ENCODE measurements around the gene HDAC4. TPM values are rescaled to one million over a fixed set of nuclear protein-coding genes. Genes with fewer than 3 reads are reported as not detected.

Gene HDAC4
- total RNA-seq, 1 experiment from 2014 or later, result 5.5 TPM

GRCh38 chr2:239203443-239204135 lies 197.2 kb downstream of the HDAC4 start:
- no peak for DNase-seq (ENCODE audit: low read depth)

DNA sequence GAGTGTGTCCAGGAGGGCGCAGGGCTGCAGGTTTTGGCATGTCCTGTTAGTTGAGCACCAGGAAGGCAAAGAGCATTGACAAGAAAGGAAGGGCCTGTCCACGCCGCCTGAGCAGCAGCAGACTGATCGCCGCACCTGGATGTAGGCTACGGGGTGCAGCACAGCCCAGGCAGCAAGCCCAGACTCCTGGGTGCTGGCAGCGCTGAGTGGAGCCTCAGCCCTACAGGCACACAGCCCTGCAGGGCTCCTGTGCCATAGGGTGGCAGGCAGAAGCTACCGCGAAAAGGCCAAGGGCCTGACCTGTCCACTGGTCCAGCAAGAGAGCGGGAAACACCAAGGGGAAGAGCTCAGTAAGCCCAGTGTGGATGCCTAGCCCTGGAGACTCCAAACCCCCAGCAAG lies 198.0 kb downstream of the HDAC4 start:
- DNase-seq (ENCODE audit: low read depth), result no peak

- no peak for DNase-seq (ENCODE audit: low read depth)
These were observed 198.5 kb downstream of the HDAC4 start for GRCh38 chr2:239202343-239202742.

GRCh38 chr2:239201884-239202283 lies 198.9 kb downstream of the HDAC4 start:
- DNase-seq (ENCODE audit: low read depth), result no peak

- no peak for DNase-seq (ENCODE audit: low read depth)
These were observed 199.3 kb downstream of the HDAC4 start for GRCh38 chr2:239201531-239201876.

DNA sequence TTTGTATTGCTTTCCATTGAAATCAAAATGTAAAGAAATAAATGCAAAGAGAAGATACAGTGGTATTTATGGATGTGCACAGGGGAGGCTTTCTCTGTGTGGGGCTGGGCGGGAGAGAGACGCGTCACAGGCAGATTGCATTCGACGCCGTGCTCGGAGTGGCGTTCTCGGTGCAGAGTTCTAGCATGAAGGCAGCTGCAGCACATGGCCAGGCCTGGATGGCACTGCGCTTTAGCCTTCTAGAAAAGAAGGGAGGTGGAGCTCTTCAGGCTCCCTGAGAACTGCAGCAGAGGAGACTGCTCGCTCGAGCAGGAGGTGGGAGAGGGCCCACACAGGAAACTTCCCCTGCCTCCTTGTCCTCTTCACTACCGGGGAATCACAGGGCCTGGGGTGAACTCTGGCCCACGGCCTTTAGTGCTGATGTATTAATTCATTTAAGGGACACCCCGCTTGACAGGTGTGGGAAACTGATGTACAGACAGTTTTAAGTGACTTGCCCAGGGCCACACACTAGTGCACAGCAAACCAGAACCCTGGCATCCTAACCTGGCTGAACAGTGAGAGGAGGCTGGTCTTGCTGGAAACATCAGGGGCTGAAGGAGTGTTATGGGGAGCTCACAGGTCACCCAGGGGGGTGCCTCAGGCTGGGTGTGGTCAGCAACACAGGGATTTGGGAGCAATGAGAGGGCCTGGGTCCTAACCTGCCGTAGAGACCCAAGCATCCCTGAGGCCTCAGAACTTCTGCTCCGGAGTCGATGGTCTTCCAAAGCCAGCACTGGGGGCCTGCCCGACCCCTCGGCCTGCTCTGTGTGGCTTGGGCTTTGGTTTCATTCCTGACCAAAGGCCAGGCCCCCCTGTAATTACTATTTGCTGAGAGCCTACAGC lies 199.9 kb downstream of the HDAC4 start:
- no peak for DNase-seq (ENCODE audit: low read depth)

- DNase-seq (ENCODE audit: low read depth), result no peak
These were observed 201.6 kb downstream of the HDAC4 start for GRCh38 chr2:239199041-239199768.

- DNase-seq (ENCODE audit: low read depth), result no peak
These were observed 202.6 kb downstream of the HDAC4 start for GRCh38 chr2:239198221-239198620.

DNA sequence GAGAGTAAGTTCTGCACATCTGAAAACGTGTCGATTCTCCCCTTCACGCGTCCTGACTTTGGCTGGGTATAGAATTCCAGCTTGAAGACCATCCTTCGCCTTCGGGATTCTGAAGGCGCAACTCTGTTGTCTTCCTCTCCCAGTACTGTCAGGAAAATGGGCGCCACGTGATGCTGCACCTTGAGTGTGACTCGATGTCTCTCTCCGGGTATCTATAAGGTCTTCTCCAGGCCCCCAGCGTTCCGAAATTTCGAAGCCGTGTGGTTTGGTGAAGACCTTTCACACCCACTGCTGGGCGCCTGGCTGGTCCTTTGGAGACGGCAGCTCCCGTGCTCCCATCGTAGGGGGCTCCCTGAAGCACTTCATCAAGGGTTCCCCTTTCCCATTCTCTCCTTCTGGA lies 203.7 kb downstream of the HDAC4 start:
- no peak for DNase-seq (ENCODE audit: low read depth)

- peak; percentile 4 for DNase-seq (ENCODE audit: low read depth)
These were observed 204.3 kb downstream of the HDAC4 start for GRCh38 chr2:239196474-239197021.

- peak; percentile 18 for DNase-seq (ENCODE audit: low read depth)
These were observed 204.8 kb downstream of the HDAC4 start for GRCh38 chr2:239195992-239196391.

DNA sequence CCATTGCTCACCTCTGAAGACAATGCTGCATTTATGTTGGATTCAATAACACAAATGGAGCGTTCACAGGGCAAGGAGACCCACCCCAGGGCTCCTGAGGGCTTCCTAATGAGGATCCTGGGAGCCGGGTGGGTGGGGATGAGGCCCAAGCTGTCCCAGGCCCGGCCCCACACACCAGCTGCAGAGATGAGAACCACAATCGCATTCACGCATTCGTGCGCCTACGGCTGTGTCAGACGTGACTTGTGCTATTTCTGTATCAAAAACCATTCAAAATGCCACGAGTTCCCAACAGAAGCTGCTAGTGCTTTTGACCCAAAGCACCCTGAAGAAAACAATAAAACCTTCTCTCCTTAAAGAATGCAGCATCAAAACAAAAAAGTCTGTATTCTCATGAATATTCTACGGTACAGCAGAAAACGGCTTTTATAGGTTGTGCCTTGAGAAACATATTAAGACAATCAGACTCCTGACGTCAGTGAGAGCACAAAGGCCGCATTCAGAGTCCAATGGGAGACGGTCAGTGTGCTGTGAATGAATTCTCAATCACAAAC lies 205.4 kb downstream of the HDAC4 start:
- DNase-seq (ENCODE audit: low read depth), result peak; percentile 47

DNA sequence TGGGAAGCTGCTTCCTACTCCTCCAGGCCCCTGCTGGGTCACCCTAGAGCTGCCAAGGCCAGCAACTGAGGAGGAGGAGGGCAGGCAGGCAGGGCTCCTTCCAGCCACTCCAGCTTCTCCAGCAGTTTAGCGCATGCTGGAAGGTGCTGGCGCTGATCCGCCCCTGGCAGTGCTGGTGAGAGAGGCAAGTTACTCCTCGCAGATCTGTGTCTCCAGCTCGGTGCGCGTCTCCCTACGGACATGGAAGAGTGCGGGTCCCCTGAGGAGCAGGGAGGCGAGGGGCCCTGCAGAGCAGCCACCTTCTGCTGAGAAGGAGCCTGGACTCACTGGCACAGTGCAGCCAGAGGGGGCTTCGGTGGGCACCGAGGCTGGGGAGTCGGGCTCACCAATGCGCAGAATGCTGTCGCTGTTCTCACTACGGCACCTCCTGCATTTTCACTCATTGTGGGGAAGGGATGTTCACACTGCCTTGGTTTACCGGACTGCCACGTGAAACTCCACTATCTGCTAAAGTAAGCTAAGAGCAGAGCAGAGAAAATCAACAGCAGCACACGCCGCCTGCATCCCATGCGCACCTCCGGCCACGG lies 206.0 kb downstream of the HDAC4 start:
- DNase-seq (ENCODE audit: low read depth), result no peak

GRCh38 chr2:239193925-239194677 lies 206.7 kb downstream of the HDAC4 start:
- DNase-seq (ENCODE audit: low read depth), result no peak

- no peak for DNase-seq (ENCODE audit: low read depth)
These were observed 207.4 kb downstream of the HDAC4 start for GRCh38 chr2:239193401-239193811.

GRCh38 chr2:239192975-239193374 lies 207.8 kb downstream of the HDAC4 start:
- DNase-seq (ENCODE audit: low read depth), result no peak

DNA sequence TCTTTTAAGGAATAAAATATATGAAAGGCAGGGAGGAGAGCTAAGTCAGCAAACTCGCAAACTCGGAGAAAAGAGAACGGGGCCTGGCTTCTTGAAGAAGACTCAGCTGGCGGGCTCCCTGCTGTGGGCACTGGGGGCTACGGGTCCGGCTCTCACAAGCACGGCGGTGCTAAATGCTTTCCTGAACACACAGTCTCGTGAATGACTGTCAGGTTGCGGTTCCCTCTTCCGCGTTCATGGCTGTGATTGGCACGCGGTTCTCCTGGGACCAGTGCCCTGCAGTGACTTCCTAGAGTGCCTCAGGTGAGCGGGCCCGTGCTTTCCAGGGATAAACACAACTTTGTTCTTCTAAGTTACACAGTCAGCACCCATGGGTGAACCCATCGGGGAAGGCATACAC lies 208.4 kb downstream of the HDAC4 start:
- DNase-seq (ENCODE audit: low read depth), result no peak

DNA sequence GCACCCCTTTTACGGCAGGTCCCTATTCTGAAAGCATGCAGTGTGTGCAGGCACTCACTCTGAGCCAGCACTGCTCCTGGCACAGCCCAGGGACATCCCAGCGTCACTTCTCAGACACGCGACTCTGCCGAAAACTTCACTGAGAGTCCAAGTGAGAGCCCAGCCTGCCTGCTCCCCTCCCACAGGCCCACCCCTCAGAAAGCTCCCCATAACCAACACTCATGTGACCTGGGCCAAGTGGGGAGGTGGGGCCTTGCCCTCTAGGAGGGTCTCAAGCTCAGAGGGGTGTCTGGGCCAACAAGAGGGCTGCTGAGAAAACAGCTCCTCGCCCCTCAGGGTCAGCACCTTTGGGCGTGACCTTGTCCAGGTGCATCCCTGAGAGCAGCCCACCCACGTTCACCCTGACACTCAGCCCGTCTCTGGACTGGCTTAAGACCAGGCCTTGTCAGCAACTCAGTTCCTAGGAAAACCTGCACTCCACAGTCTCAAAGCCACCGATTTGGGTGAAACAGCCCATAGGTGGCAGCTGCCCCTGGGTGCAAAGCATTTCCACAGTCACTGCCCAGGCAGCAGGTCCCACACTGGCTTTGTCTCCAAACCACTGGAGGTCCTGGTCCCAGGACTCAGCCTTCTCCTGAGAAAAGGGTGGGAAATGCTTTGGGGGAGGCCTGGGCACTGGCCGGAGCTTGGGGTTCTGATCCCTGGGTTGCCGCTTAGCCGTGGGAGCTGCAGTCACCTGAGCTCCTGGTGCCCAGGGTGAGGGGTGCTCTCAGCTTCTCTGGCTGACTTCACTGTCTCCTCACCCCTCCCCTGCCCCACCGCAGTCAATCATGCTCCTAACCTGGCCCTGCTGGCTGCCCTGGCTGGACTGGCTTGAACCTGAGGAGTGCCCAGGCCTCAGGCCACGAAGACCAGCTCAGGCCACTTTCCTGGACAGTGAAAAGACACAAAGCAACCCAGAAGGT lies 209.6 kb downstream of the HDAC4 start:
- DNase-seq (ENCODE audit: low read depth), result no peak

DNA sequence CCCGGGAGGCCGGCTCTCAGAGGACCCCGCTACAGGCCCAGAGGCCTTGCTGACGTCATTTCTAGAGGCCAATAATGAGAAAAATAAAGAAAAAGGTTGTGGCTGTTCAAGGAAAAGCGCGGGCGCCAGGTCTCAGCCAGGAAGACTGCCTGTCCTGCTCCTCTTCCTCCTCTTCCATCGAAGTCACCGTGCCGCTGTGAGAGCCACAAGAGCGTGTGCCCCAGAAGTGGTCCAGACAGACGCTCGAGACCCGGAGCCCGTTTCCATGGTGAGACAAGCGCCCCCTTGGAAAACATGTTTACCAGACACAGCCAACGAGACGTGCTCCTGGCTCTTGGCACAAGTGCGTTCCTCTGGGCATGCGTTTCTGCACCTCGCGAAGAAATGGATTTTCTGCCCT lies 210.5 kb downstream of the HDAC4 start:
- no peak for DNase-seq (ENCODE audit: low read depth)

DNA sequence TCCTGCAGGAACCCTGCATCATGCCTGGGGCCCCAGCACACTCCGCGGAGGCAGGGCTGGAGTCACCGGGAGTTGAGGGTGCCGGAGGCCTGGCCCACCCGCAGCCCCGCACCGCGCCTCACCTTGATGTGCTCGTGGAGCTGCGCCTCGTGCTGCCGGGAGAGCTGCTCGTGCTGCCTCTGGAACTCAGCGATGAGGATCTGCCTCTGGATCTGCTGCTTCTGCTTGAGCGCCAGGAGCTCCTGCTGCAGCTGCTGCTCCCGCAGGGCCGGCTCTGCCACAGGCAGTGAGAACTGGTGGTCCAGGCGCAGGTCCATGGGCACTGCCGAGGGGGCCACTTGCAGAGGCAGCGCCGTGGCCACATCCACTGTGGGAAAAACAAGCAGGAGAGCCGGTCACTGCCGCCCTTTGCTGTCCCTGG lies 211.1 kb downstream of the HDAC4 start:
- DNase-seq (ENCODE audit: low read depth), result no peak
